Hindlimb muscle (tissue), 1 donor: ENCODE results near the gene RPP25L. TPM values are rescaled to one million over a fixed set of nuclear protein-coding genes. Genes with fewer than 3 reads are reported as not detected.
A peak's percentile ranks its signal among the peaks of the same experiment; 100 is the strongest.
"Not testable (repeated sequence)": the region's sequence is repeated elsewhere in the genome, so short reads cannot be mapped to it uniquely, and the experiment has no call there.

Experiments
- DNase-seq: peaks from one replicate; pipeline ENCODE4 v3.0.0-alpha.2; 2013
- polyA plus RNA-seq: library from polyadenylated mRNA; unstranded; fragments of 120-200 nt; gene quantifications from one replicate; pipeline ENCODE4 v1.2.1, GENCODE V29; 2013; ENCODE audit not compliant: insufficient read length

Gene RPP25L
- 20.9 TPM for polyA plus RNA-seq

GRCh38 chr9:34611811-34612787 is at the start of gene RPP25L:
TSS of gene RPP25L (minus strand) at chr9:34612097. CDS start at chr9:34611296, 801 bp downstream.
- DNase-seq, result peak; percentile 95

- no peak for DNase-seq
These were observed 47.8 kb upstream of the RPP25L start for GRCh38 chr9:34659592-34660253.

GRCh38 chr9:34658461-34658860 is 46.6 kb upstream of the RPP25L start:
- no peak for DNase-seq

- DNase-seq, result no peak
These were observed 45.1 kb upstream of the RPP25L start for GRCh38 chr9:34656992-34657391.

GRCh38 chr9:34655394-34655793 is 43.5 kb upstream of the RPP25L start:
- DNase-seq, result no peak

- peak; percentile 84 for DNase-seq
These were observed 42.6 kb upstream of the RPP25L start for GRCh38 chr9:34654323-34655051.

- DNase-seq, result peak; percentile 81
These were observed 41.5 kb upstream of the RPP25L start for GRCh38 chr9:34653151-34654072.

- no peak for DNase-seq
These were observed 40.7 kb upstream of the RPP25L start for GRCh38 chr9:34652602-34653000.

- peak; percentile 91 for DNase-seq
These were observed 40.1 kb upstream of the RPP25L start, which contains the start of gene IL11RA for GRCh38 chr9:34651876-34652601. TSS of gene IL11RA (plus strand) at chr9:34652185. CDS start at chr9:34655218, 3,033 bp downstream.

- no peak for DNase-seq
These were observed 39.4 kb upstream of the RPP25L start for GRCh38 chr9:34651321-34651720.

- no peak for DNase-seq
These were observed 38.9 kb upstream of the RPP25L start for GRCh38 chr9:34650816-34651215.

- no peak for DNase-seq
These were observed 36.8 kb upstream of the RPP25L start for GRCh38 chr9:34648673-34649072.

- no peak for DNase-seq
These were observed 35.8 kb upstream of the RPP25L start for GRCh38 chr9:34647651-34648050.

GRCh38 chr9:34647084-34647403 is 35.1 kb upstream of the RPP25L start:
- DNase-seq, result no peak

GRCh38 chr9:34646211-34647083 is 34.5 kb upstream of the RPP25L start, which contains the start of gene GALT:
TSS of gene GALT (plus strand) at chr9:34646675. CDS start at chr9:34646705, 30 bp downstream.
- peak; percentile 84 for DNase-seq

GRCh38 chr9:34644766-34645314 is 32.9 kb upstream of the RPP25L start:
- no peak for DNase-seq

- no peak for DNase-seq
These were observed 30.8 kb upstream of the RPP25L start for GRCh38 chr9:34642679-34643078.

- not testable (repeated sequence) for DNase-seq
These were observed 27.4 kb upstream of the RPP25L start for GRCh38 chr9:34639322-34639721.

GRCh38 chr9:34638138-34638445 is 26.2 kb upstream of the RPP25L start:
- DNase-seq, result no peak
